ENCODE measurements around the gene EMP1. TPM values are rescaled to one million over a fixed set of nuclear protein-coding genes. Genes with fewer than 3 reads are reported as not detected.

EMP1 gene
- total RNA-seq, 1 donor: 16.6 TPM

- Histone ChIP-seq H3K4me3 (ENCODE audit: low read length) (no peak overlapping the region), H3K27me3 (ENCODE audit: insufficient read depth, low read length) (no peaks in the 10 kb centered on the region), H3K4me1 (ENCODE audit: insufficient read depth, low read length) (peaks cover 27% of the 10 kb centered on the region), H3K9me3 (ENCODE audit: low read depth, low read length) (no peaks in the 10 kb centered on the region)
Observed at GRCh38 chr12:13165617-13166041, 30.9 kb upstream of the EMP1 start.

DNA sequence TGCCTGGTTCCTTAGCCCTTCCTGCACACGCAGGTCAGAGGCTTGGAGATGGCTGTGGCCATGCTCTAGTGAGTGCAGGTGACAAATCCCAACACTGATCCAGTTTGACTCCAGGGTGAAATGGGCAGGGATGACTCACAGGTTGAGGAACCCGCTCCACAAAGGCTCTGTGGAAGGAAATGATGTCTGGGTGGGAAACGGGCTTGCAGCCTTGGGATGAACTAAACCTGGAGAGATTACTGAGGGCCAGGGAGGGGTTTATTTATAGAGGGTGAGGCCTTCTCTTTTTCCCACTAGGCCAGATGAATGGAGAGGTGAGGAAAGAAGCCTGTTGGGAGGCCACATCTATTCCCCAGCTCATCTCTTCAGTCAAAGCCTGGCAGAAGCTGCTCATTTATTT lies 29.3 kb upstream of the EMP1 start:
- Histone ChIP-seq H3K9me3 (ENCODE audit: low read depth, low read length) (no peaks in the 10 kb centered on the region), H3K27me3 (ENCODE audit: insufficient read depth, low read length) (no peaks in the 10 kb centered on the region), H3K4me1 (ENCODE audit: insufficient read depth, low read length) (peaks cover 27% of the 10 kb centered on the region), H3K4me3 (ENCODE audit: low read length) (no peak overlapping the region)

GRCh38 chr12:13167906-13168305 lies 28.6 kb upstream of the EMP1 start:
- H3K4me1 ChIP-seq (ENCODE audit: insufficient read depth, low read length): peaks cover 27% of the 10 kb centered on the region
- H3K27me3 ChIP-seq (ENCODE audit: insufficient read depth, low read length): no peaks in the 10 kb centered on the region
- no peaks in the 10 kb centered on the region for H3K9me3 ChIP-seq (ENCODE audit: low read depth, low read length)
- no peak overlapping the region for H3K4me3 ChIP-seq (ENCODE audit: low read length)

DNA sequence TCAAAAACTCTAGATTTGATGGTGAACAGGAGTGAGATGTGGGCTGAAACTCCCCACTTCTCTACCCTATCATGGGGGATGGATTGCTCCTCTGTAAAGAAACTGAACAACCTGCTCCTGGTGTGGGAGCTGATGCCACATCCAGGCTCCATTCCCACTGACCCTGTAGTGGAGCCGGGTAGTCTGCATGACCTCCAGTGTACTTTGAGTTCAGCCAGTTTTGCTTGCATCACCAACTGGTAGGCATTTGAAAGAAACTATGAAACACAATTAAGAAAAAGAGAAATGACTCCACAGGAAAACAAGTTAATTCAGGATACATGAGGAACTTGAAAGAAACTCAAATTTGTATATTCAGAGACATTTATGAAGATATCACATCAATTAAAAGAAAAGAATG lies 27.3 kb upstream of the EMP1 start:
- Histone ChIP-seq H3K9me3 (ENCODE audit: low read depth, low read length) (no peaks in the 10 kb centered on the region), H3K4me3 (ENCODE audit: low read length) (no peak overlapping the region), H3K4me1 (ENCODE audit: insufficient read depth, low read length) (peaks cover 36% of the 10 kb centered on the region), H3K27me3 (ENCODE audit: insufficient read depth, low read length) (no peaks in the 10 kb centered on the region)

DNA sequence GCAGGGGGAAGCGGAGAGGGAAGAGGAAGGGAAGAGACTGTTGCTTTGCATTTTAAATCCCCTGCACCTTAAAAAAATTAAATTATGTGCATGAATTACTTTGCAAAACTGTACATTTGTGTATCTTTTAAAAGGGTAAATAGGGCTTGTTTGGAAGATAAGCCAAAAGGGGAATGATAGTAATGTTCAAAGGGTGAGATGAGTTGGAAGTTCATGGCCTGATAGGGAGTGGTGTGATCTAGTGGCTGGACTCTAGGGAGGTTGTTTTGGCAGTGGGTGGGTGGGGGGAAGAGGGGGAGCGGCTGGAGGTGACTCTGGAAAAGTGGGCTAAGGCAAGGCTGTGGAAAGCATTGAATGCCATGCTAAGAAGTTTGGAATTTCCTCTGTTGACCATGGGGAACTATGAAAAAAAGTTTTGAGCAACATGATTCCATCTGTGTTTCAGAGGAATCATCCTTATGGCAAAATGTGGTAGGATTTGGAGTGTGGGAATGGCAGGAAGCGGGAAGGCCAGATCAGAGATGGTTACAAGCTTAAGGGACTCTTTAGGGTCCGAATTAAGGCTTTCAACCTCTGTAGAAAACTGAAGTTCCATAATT lies 25.5 kb upstream of the EMP1 start:
- H3K9me3 ChIP-seq (ENCODE audit: low read depth, low read length): no peaks in the 10 kb centered on the region
- H3K4me1 ChIP-seq (ENCODE audit: insufficient read depth, low read length): peaks cover 23% of the 10 kb centered on the region
- no peak overlapping the region for H3K4me3 ChIP-seq (ENCODE audit: low read length)
- no peaks in the 10 kb centered on the region for H3K27me3 ChIP-seq (ENCODE audit: insufficient read depth, low read length)

DNA sequence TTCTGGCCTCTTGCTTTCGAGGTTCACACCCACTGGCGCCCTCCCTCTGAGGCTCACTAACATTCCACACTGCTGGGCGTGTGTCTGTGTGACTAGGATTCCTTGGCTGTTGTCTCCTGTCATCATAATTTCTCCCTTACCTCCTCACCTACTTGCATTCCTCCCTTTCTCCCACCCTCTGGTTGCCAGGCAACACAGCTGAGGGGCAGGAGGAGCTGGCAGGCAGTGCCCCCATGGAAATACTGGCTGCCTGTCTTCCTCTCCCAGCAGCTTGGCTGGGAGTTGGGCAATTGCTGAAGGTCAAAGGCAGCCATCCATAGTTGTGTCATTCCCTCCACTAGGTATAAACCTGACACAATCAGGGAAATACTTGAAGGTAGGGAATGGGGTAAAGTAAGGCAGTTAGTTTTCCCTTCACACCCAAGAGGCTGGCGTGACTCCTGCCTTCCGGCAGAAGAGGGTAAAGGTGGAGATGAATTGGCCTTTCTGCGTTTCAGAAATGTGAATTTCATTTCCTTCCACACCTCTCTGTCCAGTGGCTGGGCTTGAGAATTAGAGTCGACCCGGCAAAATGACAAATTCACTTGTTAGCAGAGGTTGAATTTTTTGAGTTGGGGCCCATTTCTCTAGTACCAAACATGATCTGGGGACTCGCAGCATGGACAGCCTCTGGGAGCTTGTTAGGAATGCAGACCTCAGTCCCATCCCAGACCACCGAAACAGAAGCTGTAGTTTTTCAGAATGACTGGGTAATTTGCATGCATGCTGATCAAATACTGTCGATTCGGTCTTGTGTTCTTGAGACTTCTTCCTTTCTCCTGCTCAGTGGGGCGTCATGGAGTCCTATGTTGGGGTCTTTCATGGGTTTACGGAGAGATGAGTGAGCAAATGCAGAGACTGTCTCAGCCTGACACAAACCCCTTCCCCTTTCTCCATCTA lies 24.3 kb upstream of the EMP1 start:
- Histone ChIP-seq H3K27me3 (ENCODE audit: insufficient read depth, low read length) (no peaks in the 10 kb centered on the region), H3K9me3 (ENCODE audit: low read depth, low read length) (no peaks in the 10 kb centered on the region), H3K4me3 (ENCODE audit: low read length) (no peak overlapping the region), H3K4me1 (ENCODE audit: insufficient read depth, low read length) (peaks cover 15% of the 10 kb centered on the region)

DNA sequence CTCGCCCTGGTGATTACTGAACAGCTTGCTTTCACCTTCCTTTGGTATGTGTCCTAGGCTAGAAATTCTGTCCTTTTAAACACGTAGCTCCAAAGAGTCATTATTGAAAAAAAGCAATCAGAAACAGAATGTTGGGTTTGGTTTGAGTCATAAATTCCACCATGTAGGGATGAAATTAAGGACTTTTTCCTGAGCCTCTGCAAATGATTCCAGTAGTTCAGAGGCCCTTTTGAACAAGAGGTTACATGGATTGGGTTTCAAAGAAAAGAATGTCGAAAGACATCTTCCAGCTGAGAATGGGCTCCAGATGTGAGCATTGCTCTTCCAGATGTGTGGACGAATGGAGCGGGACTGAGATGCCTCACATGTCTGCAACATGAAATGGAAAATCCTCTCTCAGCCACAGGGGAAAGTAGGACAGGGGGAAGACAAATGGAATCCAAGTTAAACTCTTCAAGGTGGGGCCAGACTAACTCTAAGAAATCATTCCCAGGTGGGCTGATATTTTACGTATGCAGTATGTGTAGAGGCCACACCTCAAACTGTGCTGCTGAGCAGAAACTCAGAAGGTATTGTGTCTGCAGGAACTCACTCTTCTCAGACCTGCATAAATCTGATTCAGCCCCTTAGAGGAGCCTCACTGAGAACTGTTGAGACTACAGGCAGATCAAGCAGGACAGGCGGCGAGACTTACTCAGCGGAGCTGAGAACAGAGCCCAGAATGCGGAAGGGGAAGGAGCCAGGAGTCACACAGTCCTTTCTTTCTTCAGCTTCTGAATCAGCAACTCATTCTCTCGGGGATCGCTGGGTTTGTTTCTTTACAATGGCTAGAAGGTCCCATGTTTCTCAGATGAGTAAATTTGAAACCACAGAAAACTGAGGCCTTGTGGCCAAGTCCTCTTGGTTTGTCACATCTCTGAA lies 23.3 kb upstream of the EMP1 start:
- H3K27me3 ChIP-seq (ENCODE audit: insufficient read depth, low read length): no peaks in the 10 kb centered on the region
- peaks cover 15% of the 10 kb centered on the region for H3K4me1 ChIP-seq (ENCODE audit: insufficient read depth, low read length)
- H3K9me3 ChIP-seq (ENCODE audit: low read depth, low read length): no peaks in the 10 kb centered on the region
- no peak overlapping the region for H3K4me3 ChIP-seq (ENCODE audit: low read length)

- Histone ChIP-seq H3K4me1 (ENCODE audit: insufficient read depth, low read length) (peaks cover 25% of the 10 kb centered on the region), H3K9me3 (ENCODE audit: low read depth, low read length) (no peaks in the 10 kb centered on the region), H3K4me3 (ENCODE audit: low read length) (no peak overlapping the region), H3K27me3 (ENCODE audit: insufficient read depth, low read length) (no peaks in the 10 kb centered on the region)
Observed at GRCh38 chr12:13175499-13175898, 21.0 kb upstream of the EMP1 start.

GRCh38 chr12:13176256-13176655 lies 20.3 kb upstream of the EMP1 start:
- Histone ChIP-seq H3K27me3 (ENCODE audit: insufficient read depth, low read length) (no peaks in the 10 kb centered on the region), H3K9me3 (ENCODE audit: low read depth, low read length) (no peaks in the 10 kb centered on the region), H3K4me1 (ENCODE audit: insufficient read depth, low read length) (peaks cover 25% of the 10 kb centered on the region), H3K4me3 (ENCODE audit: low read length) (no peak overlapping the region)

GRCh38 chr12:13177373-13177772 lies 19.2 kb upstream of the EMP1 start:
- H3K4me3 ChIP-seq (ENCODE audit: low read length): no peak overlapping the region
- H3K27me3 ChIP-seq (ENCODE audit: insufficient read depth, low read length): no peaks in the 10 kb centered on the region
- H3K4me1 ChIP-seq (ENCODE audit: insufficient read depth, low read length): peaks cover 25% of the 10 kb centered on the region
- no peaks in the 10 kb centered on the region for H3K9me3 ChIP-seq (ENCODE audit: low read depth, low read length)

DNA sequence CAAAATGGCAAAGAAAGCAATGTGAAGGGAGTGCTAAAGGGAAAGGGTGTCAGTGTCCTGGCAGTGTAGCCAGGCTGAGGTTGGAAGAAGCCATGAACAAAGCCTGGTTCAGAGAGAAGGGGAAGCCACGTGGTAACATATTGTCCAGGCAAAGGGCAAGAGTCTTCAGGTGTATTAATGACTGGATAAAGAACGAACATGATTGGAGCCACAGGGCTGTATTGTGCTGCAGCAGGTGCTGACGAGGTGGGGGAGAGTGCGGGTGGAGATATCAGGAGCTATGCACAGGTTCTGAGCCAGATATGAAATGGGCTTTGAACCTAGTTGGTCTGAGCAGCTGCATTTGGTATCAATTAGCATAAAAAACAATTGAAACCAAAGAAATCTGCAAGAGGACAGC lies 18.6 kb upstream of the EMP1 start:
- H3K4me1 ChIP-seq (ENCODE audit: insufficient read depth, low read length): peaks cover 25% of the 10 kb centered on the region
- H3K9me3 ChIP-seq (ENCODE audit: low read depth, low read length): no peaks in the 10 kb centered on the region
- H3K4me3 ChIP-seq (ENCODE audit: low read length): no peak overlapping the region
- no peaks in the 10 kb centered on the region for H3K27me3 ChIP-seq (ENCODE audit: insufficient read depth, low read length)

GRCh38 chr12:13178568-13179210 lies 17.8 kb upstream of the EMP1 start:
- Histone ChIP-seq H3K4me1 (ENCODE audit: insufficient read depth, low read length) (peaks cover 19% of the 10 kb centered on the region), H3K27me3 (ENCODE audit: insufficient read depth, low read length) (no peaks in the 10 kb centered on the region), H3K9me3 (ENCODE audit: low read depth, low read length) (no peaks in the 10 kb centered on the region), H3K4me3 (ENCODE audit: low read length) (no peak overlapping the region)

DNA sequence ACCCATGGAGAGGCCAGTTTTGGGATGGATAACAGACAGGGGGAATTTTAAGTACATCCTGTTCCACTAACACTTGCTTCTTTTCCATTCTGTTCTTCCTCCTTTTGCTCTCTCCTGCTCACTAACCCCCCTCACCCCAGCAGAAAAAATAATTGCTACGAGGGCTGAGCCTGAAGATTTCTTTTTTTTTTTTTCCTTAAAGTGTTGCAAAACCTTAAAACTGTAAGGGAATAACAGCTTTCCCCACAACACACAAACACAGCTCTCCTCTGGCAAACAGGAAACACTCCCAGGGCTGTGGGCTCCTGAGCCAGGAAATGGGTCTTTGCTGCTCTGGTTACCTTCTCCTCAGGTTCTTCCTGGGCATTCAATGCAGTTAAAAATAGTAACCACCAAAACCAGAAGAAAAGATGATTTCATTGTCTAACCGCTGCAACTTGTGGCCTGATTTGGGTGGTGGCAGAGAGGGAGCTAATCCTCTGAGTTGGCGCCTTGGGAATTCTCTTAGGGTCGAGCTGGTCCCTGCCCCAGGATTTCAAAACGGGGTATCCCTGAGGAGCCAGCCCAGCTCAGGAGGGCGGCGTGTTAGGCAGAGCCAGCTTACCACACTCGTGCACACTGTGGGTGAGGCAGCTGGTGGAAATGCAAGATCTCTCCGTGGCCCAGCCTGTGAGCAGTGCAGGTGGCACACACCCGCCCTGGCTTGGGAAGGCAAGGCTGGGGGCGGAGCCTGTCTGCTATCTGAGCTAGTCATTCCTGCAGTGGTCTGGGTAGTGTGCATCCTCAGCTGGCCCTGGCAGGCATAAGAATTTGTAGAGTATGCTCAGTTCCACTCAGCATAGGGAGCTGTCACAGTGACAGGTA lies 17.1 kb upstream of the EMP1 start:
- Histone ChIP-seq H3K9me3 (ENCODE audit: low read depth, low read length) (no peaks in the 10 kb centered on the region), H3K4me3 (ENCODE audit: low read length) (no peak overlapping the region)

More for the DNA sequence above, 17.1 kb upstream of the EMP1 start:
- peaks cover 16% of the 10 kb centered on the region for H3K4me1 ChIP-seq (ENCODE audit: insufficient read depth, low read length)
- no peaks in the 10 kb centered on the region for H3K27me3 ChIP-seq (ENCODE audit: insufficient read depth, low read length)
